Activated CD8-positive, alpha-beta memory T cell treated with anti-CD3 and anti-CD28 coated beads, Interleukin-2, amount 50 U/mL, for 1 hour (primary cell): ENCODE data around the gene KATNBL1.
"Not testable (repeated sequence)": the region's sequence is repeated elsewhere in the genome, so short reads cannot be mapped to it uniquely, and the experiment has no call there.

Experiments used
- DNase-seq: peaks from one replicate; pipeline ENCODE4 v3.0.0-alpha.2; 2020; ENCODE audit errors: extremely low read depth

The KATNBL1 gene

DNA sequence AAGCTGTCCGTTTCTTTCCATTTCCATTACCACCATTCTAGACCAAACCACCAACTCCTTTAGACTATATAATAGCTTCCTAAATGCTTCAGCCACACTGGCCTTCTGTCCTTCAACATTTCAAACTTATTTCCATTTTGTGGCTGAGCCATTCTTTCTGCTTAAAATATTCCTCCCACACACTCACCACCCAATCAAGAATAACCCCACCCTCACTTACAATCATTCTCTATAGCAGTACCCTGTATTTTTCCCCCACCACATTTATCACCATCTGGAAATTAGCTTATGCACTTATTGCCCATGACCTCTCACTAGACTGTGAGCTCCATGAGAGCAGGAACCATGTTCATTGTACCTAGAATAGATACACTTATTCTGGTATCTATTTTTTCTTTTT, 6.6 kb downstream of the KATNBL1 start:
- DNase-seq, result no peak

GRCh38 chr15:34193272-34193671, 16.6 kb downstream of the KATNBL1 start:
- not testable (repeated sequence) for DNase-seq

DNA sequence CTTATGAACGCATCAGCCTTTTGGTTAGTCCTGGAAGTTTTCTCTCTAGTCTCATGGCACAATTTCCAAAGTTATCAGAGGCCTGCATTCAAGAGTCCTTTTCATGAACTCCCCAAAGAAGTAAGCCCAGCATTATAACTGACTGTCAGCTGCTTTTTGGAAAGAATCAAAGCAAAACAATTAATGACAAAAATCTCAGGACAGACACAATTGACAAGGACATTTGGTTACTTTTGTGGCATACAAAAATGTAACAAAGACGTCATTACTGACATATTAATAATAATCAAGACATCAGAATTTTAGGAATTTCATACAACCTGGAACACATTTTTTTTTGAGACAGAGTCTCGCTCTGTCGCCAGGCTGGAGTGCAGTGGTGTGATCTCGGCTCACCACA, 21.2 kb downstream of the KATNBL1 start:
- DNase-seq, result no peak

GRCh38 chr15:34185666-34186065, 24.2 kb downstream of the KATNBL1 start:
- no peak for DNase-seq

DNA sequence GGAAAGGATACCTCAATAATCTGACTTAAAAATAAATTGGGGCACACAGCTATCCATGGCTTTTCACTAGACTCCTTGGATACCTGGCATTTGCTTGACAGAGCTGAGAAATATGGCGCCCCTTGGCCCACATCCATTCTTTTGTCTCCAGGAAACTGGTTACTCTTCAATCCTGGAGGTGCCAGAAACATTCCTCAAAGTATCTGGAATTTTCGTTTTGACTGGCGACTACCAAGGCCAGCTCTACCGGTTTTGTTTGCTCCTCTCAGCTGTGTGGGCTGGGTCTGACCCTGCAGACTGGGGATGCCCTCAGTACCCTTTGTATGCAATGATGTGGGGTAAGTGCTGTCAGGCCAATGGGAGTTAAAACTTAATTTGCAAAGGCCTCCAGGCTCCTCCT, 27.0 kb downstream of the KATNBL1 start:
- no peak for DNase-seq

- no peak for DNase-seq
These were observed 30.7 kb downstream of the KATNBL1 start for GRCh38 chr15:34179234-34179633.

DNA sequence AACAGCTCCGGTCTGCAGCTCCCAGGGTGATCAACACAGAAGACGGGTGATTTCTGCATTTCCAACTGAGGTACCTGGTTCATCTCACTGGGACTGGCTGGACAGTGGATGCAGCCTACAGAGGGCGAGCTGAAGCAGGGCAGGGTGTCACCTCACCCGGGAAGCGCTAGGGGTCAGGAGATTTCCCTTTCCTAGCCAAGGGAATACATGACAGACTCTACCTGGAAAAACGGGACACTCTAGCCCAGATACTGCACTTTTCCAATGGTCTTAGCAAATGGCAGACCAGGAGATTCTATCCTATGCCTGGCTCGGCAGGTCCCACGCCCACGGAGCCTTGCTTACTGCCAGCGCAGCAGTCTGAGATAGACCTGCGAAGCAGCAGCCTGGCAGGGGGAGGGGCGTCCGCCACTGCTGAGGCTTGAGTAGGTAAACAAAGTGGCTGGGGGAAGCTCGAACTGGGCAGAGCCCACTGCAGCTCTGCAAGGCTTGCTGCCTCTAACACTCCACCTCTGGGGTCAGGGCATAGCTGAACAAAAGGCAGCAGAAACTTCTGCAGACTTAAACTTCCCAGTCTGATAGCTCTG, 43.8 kb downstream of the KATNBL1 start:
- not testable (repeated sequence) for DNase-seq

DNA sequence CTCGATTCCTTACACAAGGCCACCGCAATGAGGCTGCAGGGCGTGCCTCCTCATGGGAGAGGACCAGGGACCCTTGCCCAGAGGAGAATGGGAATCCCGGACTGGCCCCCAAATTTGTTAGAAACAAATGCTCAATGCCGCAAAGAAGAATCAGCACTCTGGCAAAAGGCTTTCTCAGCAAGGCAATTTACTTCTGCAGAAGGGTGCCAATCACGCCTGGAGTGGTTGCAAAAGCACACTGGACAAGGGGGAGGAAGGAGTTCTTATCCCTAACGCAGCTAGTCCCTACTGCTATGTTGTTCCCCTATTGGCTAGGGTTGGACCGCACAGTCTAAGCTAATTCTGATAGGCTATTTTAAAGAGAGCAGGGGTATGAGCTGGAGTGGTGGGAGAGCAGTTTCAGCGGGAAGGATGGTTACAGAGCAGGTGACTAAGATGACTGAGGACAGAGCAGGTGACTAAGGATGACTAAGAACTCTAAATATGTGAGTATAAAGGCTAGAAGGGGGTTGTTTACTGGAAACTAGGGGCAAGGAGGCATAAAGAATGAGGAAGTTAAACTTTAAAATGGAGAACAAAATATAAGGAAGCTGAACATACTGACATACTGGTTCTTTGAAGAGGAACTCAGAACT, 48.5 kb downstream of the KATNBL1 start:
- no peak for DNase-seq

- no peak for DNase-seq
These were observed 49.2 kb downstream of the KATNBL1 start for GRCh38 chr15:34160735-34161134.

GRCh38 chr15:34158355-34158754, 51.5 kb downstream of the KATNBL1 start:
- no peak for DNase-seq

- no peak for DNase-seq
These were observed 54.0 kb downstream of the KATNBL1 start for GRCh38 chr15:34155859-34156258.

DNA sequence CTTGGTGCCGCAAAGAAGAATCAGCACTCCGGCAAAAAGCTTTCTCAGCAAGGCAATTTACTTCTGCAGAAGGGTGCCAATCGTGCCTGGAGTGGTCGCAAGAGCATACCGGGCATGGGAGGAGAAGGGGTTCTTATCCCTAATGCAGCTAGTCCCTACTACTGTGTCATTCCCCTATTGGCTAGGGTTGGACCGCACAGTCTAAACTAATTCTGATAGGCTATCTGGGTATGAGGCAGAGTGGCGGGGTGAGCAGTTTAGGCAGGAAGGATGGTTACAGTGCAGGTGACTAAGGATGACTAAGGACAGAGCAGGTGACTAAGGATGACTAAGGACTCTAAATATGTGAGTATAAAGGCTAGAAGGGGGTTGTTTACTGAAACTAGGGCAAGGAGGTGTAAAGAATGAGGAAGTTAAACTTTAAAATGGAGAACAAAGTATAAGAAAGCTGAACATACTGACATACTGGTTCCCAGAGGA, 55.1 kb downstream of the KATNBL1 start:
- DNase-seq, result no peak

- DNase-seq, result no peak
These were observed 62.3 kb downstream of the KATNBL1 start for GRCh38 chr15:34147371-34148140.

- no peak for DNase-seq
These were observed 76.4 kb downstream of the KATNBL1 start for GRCh38 chr15:34133511-34133910.

DNA sequence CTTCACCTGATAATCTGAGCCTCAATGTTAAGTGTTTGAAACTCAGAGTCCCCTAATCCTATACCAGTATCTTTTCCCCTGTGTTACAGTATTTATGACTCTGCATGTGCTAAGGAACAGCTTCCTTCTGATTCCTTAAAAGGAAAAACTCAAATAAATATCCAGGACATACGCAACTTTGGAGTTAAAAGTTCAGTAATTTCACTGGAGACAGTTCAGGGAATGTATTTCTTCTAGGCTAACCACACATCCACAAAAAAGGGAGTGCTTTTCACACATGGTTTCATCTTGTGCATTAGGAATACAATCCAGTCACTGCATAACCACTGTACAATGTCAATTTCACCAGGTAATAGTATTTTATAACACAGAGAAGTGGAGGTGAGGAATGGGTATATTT, 77.0 kb downstream of the KATNBL1 start:
- DNase-seq, result no peak

- no peak for DNase-seq
These were observed 81.0 kb downstream of the KATNBL1 start for GRCh38 chr15:34128898-34129297.

DNA sequence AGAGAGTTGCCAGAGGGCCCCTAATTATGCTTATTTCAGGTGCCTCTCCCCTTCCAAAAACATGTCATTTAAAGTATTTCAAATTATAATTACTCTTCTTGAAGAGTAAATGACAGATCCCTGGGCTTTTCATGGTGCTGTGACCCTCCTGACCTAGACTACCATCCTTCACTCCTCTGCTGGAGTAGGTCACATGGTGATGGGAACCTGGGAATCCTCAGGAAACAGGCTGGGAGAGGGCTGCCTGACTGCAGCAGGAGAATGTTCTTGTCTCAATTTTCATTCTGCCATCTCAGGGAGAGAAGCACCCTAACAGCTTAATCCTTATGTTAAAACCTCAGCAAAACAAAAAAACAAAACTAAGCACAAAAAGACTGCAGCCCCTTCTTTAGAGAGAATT, 83.4 kb downstream of the KATNBL1 start:
- DNase-seq, result no peak

GRCh38 chr15:34125945-34126344, 84.0 kb downstream of the KATNBL1 start:
- DNase-seq, result no peak

DNA sequence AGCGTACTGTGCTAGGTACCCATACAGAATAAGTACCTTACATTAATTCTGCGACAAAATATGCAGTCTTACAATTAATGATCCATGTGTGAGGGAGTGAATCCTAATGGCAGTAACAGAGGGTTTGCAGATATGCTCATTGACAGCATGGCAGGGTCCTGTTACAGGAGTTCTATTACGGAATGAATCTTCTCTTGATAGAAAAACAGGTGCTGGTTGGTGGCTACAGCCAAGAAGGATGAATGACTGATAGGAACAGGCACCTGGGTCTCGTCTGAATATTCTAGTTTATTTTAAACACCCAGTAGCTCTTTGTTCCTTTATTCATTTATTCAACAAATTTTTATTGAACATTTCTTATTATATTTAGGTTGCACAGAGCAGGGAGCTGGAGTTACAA, 85.2 kb downstream of the KATNBL1 start:
- DNase-seq, result no peak

DNA sequence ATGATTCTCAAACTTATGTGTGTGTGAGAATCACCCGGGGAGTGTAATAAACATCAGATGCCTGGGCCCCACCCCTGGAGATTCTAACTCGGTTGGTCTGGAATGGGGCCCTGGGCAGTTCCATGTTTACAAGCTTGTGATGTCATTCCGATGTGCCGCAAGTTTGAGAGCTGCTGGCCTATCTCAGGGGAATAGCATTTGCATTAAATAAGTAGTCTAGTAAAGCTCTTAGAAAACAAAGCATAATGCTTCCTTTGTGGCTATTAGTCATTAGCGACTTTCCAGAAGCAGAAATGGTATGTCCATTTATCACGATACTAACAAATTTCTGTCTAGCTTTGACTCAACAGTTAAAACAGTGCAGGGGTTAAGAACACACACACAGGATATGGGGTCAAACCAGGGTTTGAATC, 87.1 kb downstream of the KATNBL1 start:
- no peak for DNase-seq

DNA sequence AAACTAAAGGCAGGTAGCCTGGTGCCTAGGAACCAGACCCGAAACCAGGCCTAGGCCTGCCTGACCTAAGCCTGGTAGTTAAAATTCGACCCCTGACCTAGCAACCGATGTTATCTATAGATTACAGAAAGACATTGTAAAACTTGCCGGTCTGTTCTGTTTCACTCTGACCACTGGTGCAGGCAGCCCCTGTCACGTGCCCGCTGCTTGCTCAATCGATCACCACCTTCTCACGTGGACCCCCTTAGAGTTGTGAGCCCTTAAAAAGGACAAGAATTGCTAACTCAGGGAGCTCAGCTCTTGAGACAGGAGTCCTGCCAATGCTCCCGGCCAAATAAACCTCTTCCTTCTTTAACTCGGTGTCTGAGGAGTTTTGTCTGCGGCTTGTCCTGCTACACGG, 88.1 kb downstream of the KATNBL1 start:
- DNase-seq, result not testable (repeated sequence)

GRCh38 chr15:34120420-34120819, 89.5 kb downstream of the KATNBL1 start:
- not testable (repeated sequence) for DNase-seq

DNA sequence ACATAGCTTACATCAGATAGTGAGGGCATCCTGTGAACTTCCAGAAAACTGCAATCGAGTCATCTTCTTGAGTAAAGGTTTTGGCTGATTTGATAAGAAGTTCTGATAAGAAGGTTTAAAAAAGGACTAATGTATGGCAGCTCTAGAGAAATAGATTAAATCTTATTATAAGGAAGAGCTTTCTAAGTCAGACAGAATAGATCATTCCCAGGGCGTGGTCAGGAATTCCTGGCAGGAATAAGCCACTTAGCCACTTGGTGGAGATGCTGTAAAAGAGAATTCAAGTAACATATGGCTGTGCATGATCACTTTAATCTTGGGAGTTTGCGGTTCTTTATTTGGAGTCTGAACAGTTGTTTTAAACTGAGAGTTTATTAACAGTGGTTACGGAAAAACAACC, 90.6 kb downstream of the KATNBL1 start:
- DNase-seq, result no peak
